Cardiac fibroblast (primary cell): ENCODE measurements around the gene PELI2.

Experiments
- DNase-seq, 2 donors: peaks; one replicate each; pipeline versions ENCODE4 v3.0.0 to v3.0.0-alpha.2; 2010; ENCODE audit warnings: low read depth in 2 of 2
- H3K4me3 ChIP-seq, 2 donors: replicated peaks in 1 of 2; 1 replicate in 1 of 2; 2 replicates in 1 of 2; pipeline ENCODE4 v1.5.1; 2011; ENCODE audit warnings: low read depth in 2 of 2, low read length in 2 of 2, mild to moderate bottlenecking in 2 of 2, moderate library complexity in 1 of 2
- CTCF ChIP-seq: IDR thresholded peaks from one replicate; pipeline ENCODE4 v1.5.1; 2011; ENCODE audit warnings: low read depth, mild to moderate bottlenecking, low read length, inconsistent platforms

Gene PELI2

GRCh38 chr14:56117765-56118610 lies at the start of gene PELI2:
Gene PELI2, plus strand, starts transcription at chr14:56118411. Its CDS starts 250 bp downstream, at chr14:56118661.
- TF ChIP-seq CTCF, result no peak
- DNase-seq, result peak; percentile 68 to 88
- peak within 1 kb of the TSS; percentile 63 to 80 for H3K4me3 ChIP-seq

GRCh38 chr14:56073799-56074198 lies 44.4 kb upstream of the PELI2 start:
- no peak for DNase-seq
- TF ChIP-seq CTCF, result no peak
- H3K4me3 ChIP-seq, result no peak overlapping the region

GRCh38 chr14:56075301-56075700 lies 42.9 kb upstream of the PELI2 start:
- H3K4me3 ChIP-seq, result no peak overlapping the region
- no peak for TF ChIP-seq CTCF
- DNase-seq, result no peak

GRCh38 chr14:56081139-56081538 lies 37.1 kb upstream of the PELI2 start:
- H3K4me3 ChIP-seq, result no peak overlapping the region
- TF ChIP-seq CTCF, result no peak
- DNase-seq, result no peak

- no peak overlapping the region for H3K4me3 ChIP-seq
- no peak for TF ChIP-seq CTCF
- DNase-seq, result no peak
These were observed 35.3 kb upstream of the PELI2 start for GRCh38 chr14:56082880-56083279.

- TF ChIP-seq CTCF, result no peak
- H3K4me3 ChIP-seq, result no peak overlapping the region
- no peak for DNase-seq
These were observed 32.7 kb upstream of the PELI2 start for GRCh38 chr14:56085471-56085870.
